Glomerular visceral epithelial cell (primary cell): ENCODE measurements around the gene BUB3.

Experiments
- DNase-seq: peaks from one replicate; pipeline ENCODE4 v3.0.0-alpha.2; 2016; ENCODE audit errors: extremely low spot score

The BUB3 gene

GRCh38 chr10:123140983-123141390 lies 13.2 kb upstream of the BUB3 start:
- DNase-seq = no peak

- no peak for DNase-seq
Measured at GRCh38 chr10:123141791-123142700, 12.2 kb upstream of the BUB3 start.

GRCh38 chr10:123142701-123143161 lies 11.5 kb upstream of the BUB3 start:
- no peak for DNase-seq

DNA sequence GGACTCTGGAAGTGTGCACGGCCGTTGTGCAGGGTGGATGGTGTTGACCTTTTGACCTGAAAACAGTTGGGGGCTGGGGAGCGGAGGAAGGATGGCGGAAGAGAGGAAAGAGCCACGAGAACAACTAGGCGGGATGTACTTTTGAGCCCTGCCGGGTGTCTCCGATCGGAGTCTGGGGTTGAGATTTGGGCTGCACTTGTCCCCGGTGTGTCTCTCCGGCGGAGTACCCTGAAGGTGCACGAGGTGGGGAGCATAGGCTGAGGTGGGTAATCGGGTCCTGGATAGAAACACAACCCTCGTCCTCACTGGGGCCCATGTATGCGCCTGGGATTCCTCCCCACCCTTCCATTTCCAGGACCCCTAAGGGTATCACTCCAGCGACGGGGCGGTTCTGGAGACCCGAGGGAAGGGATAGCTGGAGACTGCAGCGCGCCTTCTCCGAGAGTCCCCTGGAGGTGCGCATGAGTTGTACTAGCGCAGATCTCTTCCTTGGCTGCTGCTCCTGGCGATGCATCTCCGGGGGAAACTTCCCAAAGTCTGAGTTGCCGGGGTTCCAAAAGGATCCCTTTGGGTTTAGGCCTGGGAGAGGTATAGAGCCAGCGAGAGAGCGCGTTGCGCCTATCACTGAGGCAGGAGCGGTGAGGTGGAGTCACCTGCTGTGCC lies 10.9 kb upstream of the BUB3 start:
- DNase-seq = no peak

DNA sequence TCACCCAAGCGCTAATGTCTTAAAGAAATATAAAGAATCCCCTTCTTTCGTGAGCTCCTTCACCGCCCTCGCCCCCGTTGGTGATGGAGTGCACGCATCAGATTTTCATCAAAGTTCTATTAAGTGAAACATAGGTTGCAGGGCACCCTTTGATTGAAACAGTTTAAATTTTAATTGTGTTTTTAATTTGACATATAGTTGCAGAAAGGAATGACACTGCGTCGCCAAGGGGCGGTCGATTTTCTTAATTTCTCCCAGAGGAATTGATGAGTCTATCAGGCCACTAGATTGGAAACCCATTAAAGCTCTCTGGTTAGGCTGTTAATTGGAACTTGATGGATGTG lies 10.4 kb upstream of the BUB3 start:
- no peak for DNase-seq

- no peak for DNase-seq
Measured at GRCh38 chr10:123144697-123145541, 9.3 kb upstream of the BUB3 start.

- DNase-seq = no peak
Measured at GRCh38 chr10:123145542-123146012, 8.6 kb upstream of the BUB3 start.

DNA sequence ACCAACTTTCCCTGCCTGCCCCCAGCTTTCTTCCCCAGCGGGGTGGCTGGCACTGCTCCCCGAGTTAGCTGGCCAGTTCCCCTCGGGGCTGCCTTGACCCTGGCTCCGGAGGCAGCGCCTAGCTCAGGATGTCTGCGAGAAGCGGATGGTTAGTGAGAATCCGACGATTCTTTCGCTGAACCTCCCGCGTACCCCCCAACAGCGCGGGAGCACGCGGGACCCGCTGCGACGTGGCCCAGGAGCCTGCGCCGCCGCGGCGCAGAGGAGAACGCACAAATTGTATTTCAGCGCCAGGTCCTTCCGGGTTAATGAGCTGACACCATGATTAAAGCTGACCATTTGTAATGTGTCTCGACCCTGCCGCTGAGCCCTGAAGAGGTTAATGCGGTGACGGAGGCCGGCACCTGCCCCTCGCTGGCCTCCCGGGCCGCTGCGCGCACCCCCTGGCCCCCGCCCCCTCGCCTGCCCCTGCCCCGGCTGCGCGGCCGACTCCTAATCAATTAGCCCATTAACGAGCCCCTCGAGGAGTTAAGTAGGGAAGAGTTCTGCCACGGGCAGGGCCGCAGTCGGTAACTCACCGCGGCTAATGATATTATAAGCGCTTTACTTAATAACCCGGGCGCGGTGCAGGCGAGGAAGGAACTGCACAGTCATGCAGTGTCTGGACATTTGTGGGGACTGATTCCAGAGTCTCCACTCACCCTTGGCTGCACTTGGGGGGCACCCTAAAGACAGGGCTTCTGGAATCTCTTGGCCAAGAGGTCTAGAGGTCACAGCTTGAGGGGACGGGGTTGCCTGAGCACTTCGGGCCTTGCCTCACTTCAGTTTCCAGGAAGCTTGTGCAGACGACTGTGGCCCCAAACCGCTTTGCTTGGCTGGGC lies 7.9 kb upstream of the BUB3 start:
- no peak for DNase-seq

- DNase-seq = no peak
Measured at GRCh38 chr10:123146894-123147634, 7.1 kb upstream of the BUB3 start.

DNA sequence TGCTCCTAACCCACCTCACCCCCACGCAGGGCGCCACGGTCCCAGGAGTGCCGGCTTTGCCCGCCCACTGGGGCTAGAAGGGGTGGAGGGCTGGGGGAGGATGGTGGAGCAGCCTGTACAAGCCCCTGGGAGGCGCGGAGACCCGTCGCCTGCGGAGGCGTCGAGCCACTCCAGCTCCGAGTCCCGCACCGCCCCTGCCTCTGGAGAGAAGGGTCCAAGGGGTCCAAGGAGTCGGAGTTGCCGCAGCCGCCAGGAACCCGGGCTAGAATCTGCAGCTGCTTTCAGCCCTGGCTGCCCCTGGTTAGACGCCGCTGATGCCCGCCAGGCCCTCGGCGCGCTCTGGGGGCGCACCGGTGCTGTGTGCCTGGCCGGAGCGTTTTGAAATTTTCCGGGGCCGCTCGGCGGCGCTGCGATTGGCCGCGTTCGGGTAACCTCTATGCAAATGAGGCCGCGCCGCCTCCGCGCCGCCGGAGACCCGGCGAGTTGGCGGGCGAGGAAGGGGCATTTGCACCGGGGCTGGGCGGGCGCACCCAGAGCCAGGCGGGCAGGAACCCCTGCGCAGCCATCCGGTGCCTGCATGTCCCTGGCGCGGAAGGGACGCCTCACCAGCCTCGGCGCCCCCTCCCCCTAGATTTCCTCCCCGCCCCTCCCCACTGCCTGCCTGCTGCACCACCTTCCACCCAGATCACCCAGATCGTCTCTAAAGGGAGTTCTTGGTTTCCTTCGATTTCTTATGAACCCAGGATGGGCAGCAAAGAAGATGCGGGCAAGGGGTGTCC lies 6.4 kb upstream of the BUB3 start, which contains the start of gene HMX2:
TSS of gene HMX2 (plus strand) at position 502 of the 779 bp plus-strand sequence. CDS start at position 745, 243 bp downstream.
- DNase-seq = no peak

GRCh38 chr10:123148414-123149161 lies 5.6 kb upstream of the BUB3 start:
- no peak for DNase-seq

GRCh38 chr10:123149162-123149567 lies 5.0 kb upstream of the BUB3 start:
- DNase-seq = no peak

- no peak for DNase-seq
Measured at GRCh38 chr10:123149568-123150270, 4.5 kb upstream of the BUB3 start.

GRCh38 chr10:123150271-123150985 lies 3.8 kb upstream of the BUB3 start:
- no peak for DNase-seq

DNA sequence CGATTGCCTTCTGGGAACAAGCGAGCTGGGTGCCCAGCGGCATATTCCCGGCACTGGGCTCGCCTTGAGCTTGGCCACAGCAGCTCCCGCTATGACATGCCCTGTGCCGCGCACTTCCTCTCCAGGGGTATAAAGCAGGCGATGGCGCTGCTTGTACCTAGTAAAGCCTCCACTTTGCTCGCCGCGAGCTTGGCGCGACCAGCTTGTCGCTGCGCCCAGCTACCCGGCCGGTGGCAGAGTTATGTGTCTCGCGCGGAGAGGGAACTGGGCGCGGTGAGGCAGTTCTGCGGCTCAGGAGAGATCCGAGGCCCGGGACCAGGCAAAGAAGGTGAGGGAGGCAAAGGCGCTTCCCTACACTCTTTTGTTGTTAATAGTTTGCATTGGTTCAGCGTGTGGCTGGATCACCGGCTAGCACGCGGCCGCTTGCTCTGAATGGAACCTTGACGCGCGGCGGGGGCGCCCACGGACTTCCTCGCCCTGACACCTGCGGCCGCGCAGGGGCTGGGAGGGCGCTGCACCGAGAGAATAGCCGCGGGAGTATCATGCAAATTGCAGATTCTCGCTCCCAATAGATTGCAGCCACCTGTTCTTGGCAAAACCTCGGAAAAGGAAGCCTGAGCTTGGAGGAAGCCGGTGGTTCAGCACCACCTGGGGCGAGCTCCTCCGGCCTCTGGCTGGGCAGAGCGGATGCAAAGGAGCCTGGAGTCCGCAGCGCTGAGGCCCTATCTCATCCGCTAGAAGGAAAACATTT lies 3.0 kb upstream of the BUB3 start:
- DNase-seq = no peak

DNA sequence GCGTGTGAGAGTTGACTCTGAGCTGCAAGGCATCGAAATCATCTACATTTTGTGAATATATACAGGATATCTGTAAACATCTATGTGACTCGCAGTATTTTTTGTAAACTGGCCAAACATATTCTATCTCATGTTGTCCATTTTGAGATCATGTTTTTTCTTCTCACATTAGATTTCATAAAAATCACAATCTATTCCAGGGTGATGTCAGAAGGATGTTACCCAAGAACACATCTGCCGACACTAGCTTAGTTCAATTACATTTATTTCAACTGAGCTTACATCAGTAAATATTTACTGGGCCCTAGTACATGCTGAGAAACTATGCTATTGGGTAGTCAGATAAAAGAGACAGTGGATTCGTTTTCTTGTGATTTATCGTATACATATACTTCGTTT lies 2.5 kb upstream of the BUB3 start:
- DNase-seq = no peak
